ENCODE data around the gene ST6GALNAC3.

- TF ChIP-seq EP300 (IDR thresholded peaks at IDR 0.05) = no peak
- no peak for TF ChIP-seq ESRRA (IDR thresholded peaks at IDR 0.05; ENCODE audit: borderline replicate concordance, low read length)
- TF ChIP-seq CTCF (IDR thresholded peaks at IDR 0.05) = no peak
- TF ChIP-seq NR3C1 (IDR thresholded peaks at IDR 0.05) = no peak
- TF ChIP-seq MAZ (IDR thresholded peaks at IDR 0.05; ENCODE audit: borderline replicate concordance, low read depth, low read length) = no peak
- TF ChIP-seq MAX (IDR thresholded peaks at IDR 0.05) = no peak
- no peak for TF ChIP-seq SMC3 (IDR thresholded peaks at IDR 0.05)
- TF ChIP-seq POLR2A (IDR thresholded peaks at IDR 0.05; ENCODE audit: low read length) = no peak
- TF ChIP-seq ZSCAN20 (CRISPR knock-in tag; IDR thresholded peaks at IDR 0.05) = no peak
Observed at GRCh38 chr1:76203127-76203526, 128.6 kb downstream of the ST6GALNAC3 start.

Data from A549 (cell line).